Neutrophil (primary cell): ENCODE data around the gene SERPINB1.

Source experiments
- H3K27ac ChIP-seq: fragments of 200-600 bp; sonication (generic); 2 replicates; pipeline ENCODE4 v1.5.1; 2016; ENCODE audit warnings: mild to moderate bottlenecking, moderate library complexity
- H3K27me3 ChIP-seq: fragments of 200-600 bp; sonication (generic); 2 replicates; pipeline ENCODE4 v1.6.0; 2016; ENCODE audit warnings: mild to moderate bottlenecking
- H3K36me3 ChIP-seq: fragments of 200-600 bp; sonication (generic); 2 replicates; pipeline ENCODE4 v1.5.1; 2017
- H3K4me1 ChIP-seq, 2 experiments: fragments of 200-600 bp in 1 of 2; sonication (generic) in 1 of 2; 1 replicate in 1 of 2; 2 replicates in 1 of 2; pipeline versions ENCODE4 v1.5.1 to v1.6.1; 2013 to 2016; ENCODE audit warnings: low read depth in 1 of 2, low read length in 1 of 2, mild to moderate bottlenecking in 1 of 2, moderate library complexity in 1 of 2; ENCODE audit not compliant: control insufficient read depth in 1 of 2, insufficient read depth in 1 of 2
- H3K4me3 ChIP-seq, 2 experiments: fragments of 200-600 bp in 1 of 2; sonication (generic) in 1 of 2; 1 replicate in 1 of 2; 2 replicates in 1 of 2; pipeline ENCODE4 v1.5.1; 2013 to 2016; ENCODE audit warnings: low read depth in 1 of 2, low read length in 1 of 2, mild to moderate bottlenecking in 1 of 2, moderate library complexity in 1 of 2
- H3K9me3 ChIP-seq: fragments of 200-600 bp; sonication (generic); 2 replicates; pipeline ENCODE4 v1.5.1; 2016
- CTCF ChIP-seq: fragments of 200-600 bp; sonication (generic); IDR thresholded peaks from 2 replicates; pipeline ENCODE4 v1.5.1; 2016; ENCODE audit warnings: antibody characterized with exemption

The SERPINB1 gene

GRCh38 chr6:2818593-2818992, 23.1 kb downstream of the SERPINB1 start:
- H3K9me3 ChIP-seq: no peaks in the 10 kb centered on the region
- peaks cover 41 to 48% of the 10 kb centered on the region in 2 experiments for H3K4me1 ChIP-seq
- no peak overlapping the region for H3K4me3 ChIP-seq
- no peaks in the 10 kb centered on the region for H3K36me3 ChIP-seq
- TF ChIP-seq CTCF: no peak
- H3K27me3 ChIP-seq: no peaks in the 10 kb centered on the region
- H3K27ac ChIP-seq: peak overlapping the region; percentile 73

GRCh38 chr6:2817903-2818443, 23.7 kb downstream of the SERPINB1 start:
- Histone ChIP-seq H3K9me3 (no peaks in the 10 kb centered on the region), H3K27me3 (no peaks in the 10 kb centered on the region), H3K27ac (no peak overlapping the region), H3K4me1 (peaks cover 41 to 48% of the 10 kb centered on the region in 2 experiments), H3K4me3 (no peak overlapping the region), H3K36me3 (no peaks in the 10 kb centered on the region)
- no peak for TF ChIP-seq CTCF

DNA sequence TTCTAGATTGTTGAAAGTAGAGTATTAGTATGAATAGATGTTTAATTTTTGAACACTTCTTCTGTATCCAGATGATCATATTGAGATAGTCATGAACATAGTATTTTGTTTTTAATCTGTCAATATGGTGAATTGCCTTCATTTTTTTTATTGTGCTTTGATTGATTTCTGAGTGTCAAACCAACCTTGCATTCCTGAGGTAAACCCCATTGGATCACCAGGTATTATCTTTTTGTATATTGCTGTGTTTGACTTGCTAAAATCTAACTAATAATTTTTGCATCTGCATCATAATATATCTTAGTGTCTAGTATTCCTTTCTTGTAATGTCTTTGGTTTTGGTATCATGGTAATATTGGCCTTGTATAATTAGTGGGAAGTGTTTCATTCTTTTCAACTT, 25.5 kb downstream of the SERPINB1 start:
- Histone ChIP-seq H3K9me3 (no peaks in the 10 kb centered on the region), H3K27me3 (no peaks in the 10 kb centered on the region), H3K4me3 (no peak overlapping the region), H3K27ac (no peak overlapping the region), H3K4me1 (peaks cover 37 to 44% of the 10 kb centered on the region in 2 experiments), H3K36me3 (no peaks in the 10 kb centered on the region)
- no peak for TF ChIP-seq CTCF

- Histone ChIP-seq H3K4me3 (no peak overlapping the region), H3K27ac (no peak overlapping the region), H3K9me3 (no peaks in the 10 kb centered on the region), H3K4me1 (peaks cover 19 to 28% of the 10 kb centered on the region in 2 experiments), H3K27me3 (no peaks in the 10 kb centered on the region), H3K36me3 (no peaks in the 10 kb centered on the region)
- TF ChIP-seq CTCF: no peak
Observed at GRCh38 chr6:2812695-2813094, 29.0 kb downstream of the SERPINB1 start.

DNA sequence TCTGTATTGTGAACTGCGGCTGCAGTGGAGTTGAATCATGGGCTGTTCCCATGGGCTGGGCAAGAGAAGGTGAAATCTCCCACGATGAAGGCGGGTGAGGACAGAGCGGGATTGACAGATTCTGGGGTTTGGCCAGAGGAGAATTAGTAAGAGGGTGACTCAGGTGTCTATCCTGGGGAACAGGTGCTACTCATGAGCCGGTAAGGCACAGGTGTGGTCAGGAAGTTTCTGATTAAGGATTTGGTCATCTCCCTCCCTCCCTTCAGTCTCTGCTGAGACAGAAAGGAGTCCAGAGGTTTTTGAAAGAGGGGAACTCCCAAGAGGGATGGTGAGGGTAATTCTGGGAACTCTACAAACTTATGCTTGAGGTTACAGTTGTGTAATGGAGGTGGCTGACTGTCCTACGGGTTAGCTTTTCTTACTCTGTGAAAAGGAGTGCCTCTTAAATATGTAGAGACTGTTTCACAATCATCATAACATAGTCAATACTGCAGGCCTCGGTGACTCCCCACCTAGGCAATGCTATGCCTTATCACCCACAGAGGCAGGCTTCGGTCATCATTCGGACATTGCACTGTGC, 31.5 kb downstream of the SERPINB1 start:
- H3K27ac ChIP-seq: peak overlapping the region; percentile 43

More for the DNA sequence above, 31.5 kb downstream of the SERPINB1 start:
- Histone ChIP-seq H3K9me3 (no peaks in the 10 kb centered on the region), H3K36me3 (no peaks in the 10 kb centered on the region), H3K4me1 (peaks cover 41 to 51% of the 10 kb centered on the region in 2 experiments), H3K27me3 (no peaks in the 10 kb centered on the region), H3K4me3 (no peak overlapping the region)
- TF ChIP-seq CTCF: no peak
